Lung (tissue), 12 donors: ENCODE data around the gene SYDE1. TPM values are rescaled to one million over a fixed set of nuclear protein-coding genes. Genes with fewer than 3 reads are reported as not detected.
"Not testable (repeated sequence)": the region's sequence is repeated elsewhere in the genome, so short reads cannot be mapped to it uniquely, and the experiment has no call there.

Experiments
- ATAC-seq: fragments of 200-7000 bp; cut with Tn5 transposase; one replicate; pipeline ENCODE4 v1.9.1; 2020; ENCODE audit warnings: moderate number of reproducible peaks; ENCODE audit not compliant: insufficient read depth, low FRiP score
- DNase-seq, 3 donors: peaks; one replicate each; pipeline ENCODE4 v3.0.0-alpha.2; 2013 to 2017
- H3K27ac ChIP-seq, 2 donors: one replicate each; pipeline ENCODE4 v1.5.1; 2013; ENCODE audit warnings: mild to moderate bottlenecking in 2 of 2, moderate library complexity in 2 of 2, control low read depth in 1 of 2, inconsistent platforms in 1 of 2, low read depth in 1 of 2, low read length in 1 of 2
- H3K27me3 ChIP-seq, 3 donors: one replicate each; pipeline ENCODE4 v1.5.1; 2013; ENCODE audit warnings: low read length in 2 of 3; ENCODE audit not compliant: control insufficient read depth in 3 of 3, insufficient read depth in 3 of 3
- H3K36me3 ChIP-seq, 4 donors: one replicate each; pipeline ENCODE4 v1.5.1; 2013; ENCODE audit warnings: low read length in 4 of 4, mild to moderate bottlenecking in 1 of 4, moderate library complexity in 1 of 4; ENCODE audit not compliant: control insufficient read depth in 4 of 4, insufficient read depth in 4 of 4
- H3K4me1 ChIP-seq, 5 donors: one replicate each; pipeline ENCODE4 v1.5.1; 2013; ENCODE audit warnings: low read length in 5 of 5, mild to moderate bottlenecking in 2 of 5, moderate library complexity in 1 of 5; ENCODE audit not compliant: control insufficient read depth in 5 of 5, insufficient read depth in 5 of 5
- H3K4me3 ChIP-seq: one replicate; pipeline ENCODE4 v1.5.1; 2013; ENCODE audit warnings: mild to moderate bottlenecking, control low read depth, moderate library complexity
- H3K9ac ChIP-seq, 2 donors: one replicate each; pipeline ENCODE4 v1.5.1; 2013; ENCODE audit warnings: low read length in 2 of 2, control low read depth in 1 of 2; ENCODE audit not compliant: insufficient read depth in 1 of 2
- H3K9me3 ChIP-seq, 4 donors: one replicate each; pipeline ENCODE4 v1.5.1; 2013; ENCODE audit warnings: low read length in 3 of 4, mild to moderate bottlenecking in 1 of 4, moderate library complexity in 1 of 4; ENCODE audit not compliant: control insufficient read depth in 4 of 4, insufficient read depth in 3 of 4
- CTCF ChIP-seq: IDR thresholded peaks from 2 replicates; pipeline ENCODE4 v1.5.1; 2012; ENCODE audit warnings: mild to moderate bottlenecking; ENCODE audit errors: control extremely low read depth, extremely low read depth
- WGBS, 2 donors: extraction: QIAGEN DNeasy Blood & Tissue Kit; methylation state at CpG; one replicate each; pipeline ENCODE4 v1.1.7; 2013; 5-methylcytosine and 5-hydroxymethylcytosine counted together
- polyA plus RNA-seq, 2 donors: library from polyadenylated mRNA; stranded (reverse); fragments of 200-250 nt; gene quantifications; one replicate each; pipeline ENCODE4 v1.2.1, GENCODE V29; 2013
- total RNA-seq, 2 donors: library from RNA; depleted of rRNA in 1 of 2; stranded (reverse); fragments of >200 nt in 1 of 2; gene quantifications; one replicate each; pipeline ENCODE4 v1.2.1, GENCODE V29; 2014 to 2021
- donor health status: control.
- donor health status: control.
- donor health status: Bipolar disorder and iron deficiency.
- donor health status: healthy.
- donor health status: DM: yes; HTN: yes; CAD: no.

SYDE1 gene
- total and polyA plus RNA-seq, 4 donors = 5.5 to 26.9 (median 16.8) TPM

GRCh38 chr19:15093001-15093400 lies 14.2 kb upstream of the SYDE1 start:
- Histone ChIP-seq H3K9ac (no peak overlapping the region), H3K4me1 (peaks cover 0 to 4% (median 0%) of the 10 kb centered on the region in 5 donors), H3K27me3 (no peaks in the 10 kb centered on the region), H3K4me3 (no peak overlapping the region), H3K27ac (no peak overlapping the region), H3K9me3 (no peaks in the 10 kb centered on the region), H3K36me3 (no peaks in the 10 kb centered on the region)
- WGBS, 2 donors = 83 to 84% methylated on average over 2 of the region's 2 CpGs
- DNase-seq (no peak), ATAC-seq (no peak)
- TF ChIP-seq CTCF = no peak

GRCh38 chr19:15096223-15096622 lies 11.0 kb upstream of the SYDE1 start:
- DNase-seq (no peak), ATAC-seq (no peak)
- no peaks in the 10 kb centered on the region for H3K36me3 ChIP-seq
- peaks cover 0 to 5% (median 2%) of the 10 kb centered on the region in 5 donors for H3K4me1 ChIP-seq
- no peaks in the 10 kb centered on the region for H3K27me3 ChIP-seq
- H3K4me3 ChIP-seq = no peak overlapping the region
- no peak overlapping the region for H3K27ac ChIP-seq
- no peaks in the 10 kb centered on the region for H3K9me3 ChIP-seq
- no peak overlapping the region for H3K9ac ChIP-seq
- WGBS, 2 donors = 59 to 79% methylated on average over 3 of the region's 3 CpGs
- TF ChIP-seq CTCF = no peak

GRCh38 chr19:15097980-15098379 lies 9.2 kb upstream of the SYDE1 start:
- not testable (repeated sequence) for H3K27me3 ChIP-seq, ATAC-seq, H3K4me3 ChIP-seq, H3K36me3 ChIP-seq, H3K9me3 ChIP-seq, H3K27ac ChIP-seq, H3K4me1 ChIP-seq, H3K9ac ChIP-seq, DNase-seq
- WGBS, 2 donors = 86 to 90% methylated on average over 6 of the region's 6 CpGs

GRCh38 chr19:15098460-15098859 lies 8.7 kb upstream of the SYDE1 start:
- WGBS, 2 donors = 85 to 93% methylated on average over 10 of the region's 10 CpGs
- no peak overlapping the region for H3K27ac ChIP-seq
- no peaks in the 10 kb centered on the region for H3K27me3 ChIP-seq
- TF ChIP-seq CTCF = no peak
- H3K4me3 ChIP-seq = no peak overlapping the region
- H3K36me3 ChIP-seq = no peaks in the 10 kb centered on the region
- H3K9ac ChIP-seq = no peak overlapping the region
- DNase-seq = no peak
- ATAC-seq = no peak
- H3K4me1 ChIP-seq = peaks cover 0 to 5% (median 0%) of the 10 kb centered on the region in 5 donors
- H3K9me3 ChIP-seq = peaks cover 0 to 2% (median under 1%) of the 10 kb centered on the region in 4 donors
